ENCODE results near the gene GH2.

- TF ChIP-seq, protein P1, sequence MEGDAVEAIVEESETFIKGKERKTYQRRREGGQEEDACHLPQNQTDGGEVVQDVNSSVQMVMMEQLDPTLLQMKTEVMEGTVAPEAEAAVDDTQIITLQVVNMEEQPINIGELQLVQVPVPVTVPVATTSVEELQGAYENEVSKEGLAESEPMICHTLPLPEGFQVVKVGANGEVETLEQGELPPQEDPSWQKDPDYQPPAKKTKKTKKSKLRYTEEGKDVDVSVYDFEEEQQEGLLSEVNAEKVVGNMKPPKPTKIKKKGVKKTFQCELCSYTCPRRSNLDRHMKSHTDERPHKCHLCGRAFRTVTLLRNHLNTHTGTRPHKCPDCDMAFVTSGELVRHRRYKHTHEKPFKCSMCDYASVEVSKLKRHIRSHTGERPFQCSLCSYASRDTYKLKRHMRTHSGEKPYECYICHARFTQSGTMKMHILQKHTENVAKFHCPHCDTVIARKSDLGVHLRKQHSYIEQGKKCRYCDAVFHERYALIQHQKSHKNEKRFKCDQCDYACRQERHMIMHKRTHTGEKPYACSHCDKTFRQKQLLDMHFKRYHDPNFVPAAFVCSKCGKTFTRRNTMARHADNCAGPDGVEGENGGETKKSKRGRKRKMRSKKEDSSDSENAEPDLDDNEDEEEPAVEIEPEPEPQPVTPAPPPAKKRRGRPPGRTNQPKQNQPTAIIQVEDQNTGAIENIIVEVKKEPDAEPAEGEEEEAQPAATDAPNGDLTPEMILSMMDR (IDR thresholded peaks at IDR 0.05): no peak
- TF ChIP-seq EZH2phosphoT487 (IDR thresholded peaks at IDR 0.05) (no peak), EZH2 (IDR thresholded peaks at IDR 0.05) (no peak)
Measured at GRCh38 chr17:63927464-63928171, 45.9 kb upstream of the GH2 start.
